Stomach (tissue), 4 donors: Measurements from ENCODE around the gene PTP4A1.

ENCODE experiments used
- CTCF ChIP-seq, 7 experiments: fragments of 450-650 bp in 4 of 7; fragments of 200-600 bp in 3 of 7; sonication (generic) in 3 of 7; IDR thresholded peaks; one replicate each; pipeline ENCODE4 v1.5.1; 2016 to 2019; ENCODE audit warnings: antibody characterized with exemption in 7 of 7, control low read depth in 2 of 7, mild to moderate bottlenecking in 1 of 7
- POLR2AphosphoS5 ChIP-seq, 3 donors: sonication (generic); formaldehyde crosslinking; IDR thresholded peaks; one replicate each; pipeline ENCODE4 v1.6.1; 2016; ENCODE audit warnings: antibody characterized with exemption in 3 of 3

GRCh38 chr6:63546697-63547096 is 25.6 kb upstream of the PTP4A1 start:
- TF ChIP-seq POLR2AphosphoS5 (IDR thresholded peaks at IDR 0.05) (no peak), CTCF (IDR thresholded peaks at IDR 0.05) (no peak)
